Measurements from ENCODE around the gene WDR93. TPM values are rescaled to one million over a fixed set of nuclear protein-coding genes. Genes with fewer than 3 reads are reported as not detected.
A peak's percentile ranks its signal among the peaks of the same experiment; 100 is the strongest.

The WDR93 gene
- total RNA-seq, 2 donors from 2014 or later, result not detected

GRCh38 chr15:89657686-89658200, 32.9 kb upstream of the WDR93 start:
- DNase-seq (ENCODE audit: low spot score), result no peak
- H3K36me3 ChIP-seq, result no peaks in the 10 kb centered on the region

GRCh38 chr15:89659295-89659694, 31.3 kb upstream of the WDR93 start:
- TF ChIP-seq, protein P1, sequence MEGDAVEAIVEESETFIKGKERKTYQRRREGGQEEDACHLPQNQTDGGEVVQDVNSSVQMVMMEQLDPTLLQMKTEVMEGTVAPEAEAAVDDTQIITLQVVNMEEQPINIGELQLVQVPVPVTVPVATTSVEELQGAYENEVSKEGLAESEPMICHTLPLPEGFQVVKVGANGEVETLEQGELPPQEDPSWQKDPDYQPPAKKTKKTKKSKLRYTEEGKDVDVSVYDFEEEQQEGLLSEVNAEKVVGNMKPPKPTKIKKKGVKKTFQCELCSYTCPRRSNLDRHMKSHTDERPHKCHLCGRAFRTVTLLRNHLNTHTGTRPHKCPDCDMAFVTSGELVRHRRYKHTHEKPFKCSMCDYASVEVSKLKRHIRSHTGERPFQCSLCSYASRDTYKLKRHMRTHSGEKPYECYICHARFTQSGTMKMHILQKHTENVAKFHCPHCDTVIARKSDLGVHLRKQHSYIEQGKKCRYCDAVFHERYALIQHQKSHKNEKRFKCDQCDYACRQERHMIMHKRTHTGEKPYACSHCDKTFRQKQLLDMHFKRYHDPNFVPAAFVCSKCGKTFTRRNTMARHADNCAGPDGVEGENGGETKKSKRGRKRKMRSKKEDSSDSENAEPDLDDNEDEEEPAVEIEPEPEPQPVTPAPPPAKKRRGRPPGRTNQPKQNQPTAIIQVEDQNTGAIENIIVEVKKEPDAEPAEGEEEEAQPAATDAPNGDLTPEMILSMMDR (IDR thresholded peaks at IDR 0.05), result no peak
- ATAC-seq (ENCODE audit: insufficient number of reproducible peaks, low FRiP score, low read depth) (no peak), DNase-seq (ENCODE audit: low spot score) (no peak)
- Histone ChIP-seq H3K36me3 (no peaks in the 10 kb centered on the region), H3K4me1 (ENCODE audit: control insufficient read depth in 1 of 2, low read depth in 2 of 2) (peaks cover 18 to 25% of the 10 kb centered on the region in 2 donors), H3K27me3 (replicated peaks; ENCODE audit: insufficient read depth) (no peaks in the 10 kb centered on the region), H3K4me3 (no peak overlapping the region), H3K9me3 (no peaks in the 10 kb centered on the region), H3K27ac (no peak overlapping the region)

More at GRCh38 chr15:89657686-89658200, 32.9 kb upstream of the WDR93 start:
- TF ChIP-seq, protein P1 (IDR thresholded peaks at IDR 0.05), result no peak
- ATAC-seq (ENCODE audit: insufficient number of reproducible peaks, low FRiP score, low read depth), result no peak
- Histone ChIP-seq H3K27ac (no peak overlapping the region), H3K9me3 (no peaks in the 10 kb centered on the region), H3K4me3 (no peak overlapping the region), H3K4me1 (ENCODE audit: control insufficient read depth in 1 of 2, low read depth in 2 of 2) (peaks cover 12 to 27% of the 10 kb centered on the region in 2 donors), H3K27me3 (replicated peaks; ENCODE audit: insufficient read depth) (no peaks in the 10 kb centered on the region)

DNA sequence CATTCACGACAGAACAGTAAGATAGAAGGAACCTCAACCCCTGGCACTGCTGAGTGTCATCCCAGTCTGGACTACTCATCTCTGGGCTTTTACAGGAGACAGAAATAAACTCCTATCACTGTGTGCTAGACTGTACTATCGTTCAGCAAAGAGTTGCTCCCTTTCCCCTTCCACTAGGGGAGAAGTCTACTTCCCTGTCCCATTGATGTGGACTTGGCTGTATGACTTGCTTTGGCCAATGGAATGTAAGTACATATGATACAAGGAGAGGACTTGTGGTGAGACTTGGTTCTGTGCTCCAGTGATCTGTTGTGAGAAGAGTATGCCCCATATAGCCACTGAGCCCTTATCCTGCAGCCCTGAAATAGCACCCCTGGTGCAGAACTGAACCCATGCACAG, 30.1 kb upstream of the WDR93 start:
- ATAC-seq (ENCODE audit: insufficient number of reproducible peaks, low FRiP score, low read depth), result no peak
- TF ChIP-seq, protein P1 (IDR thresholded peaks at IDR 0.05), result no peak
- Histone ChIP-seq H3K4me3 (no peak overlapping the region), H3K9me3 (no peaks in the 10 kb centered on the region), H3K36me3 (no peaks in the 10 kb centered on the region), H3K4me1 (ENCODE audit: control insufficient read depth in 1 of 2, low read depth in 2 of 2) (peaks cover 13 to 33% of the 10 kb centered on the region in 2 donors), H3K27ac (no peak overlapping the region), H3K27me3 (replicated peaks; ENCODE audit: insufficient read depth) (no peaks in the 10 kb centered on the region)
- no peak for DNase-seq (ENCODE audit: low spot score)

DNA sequence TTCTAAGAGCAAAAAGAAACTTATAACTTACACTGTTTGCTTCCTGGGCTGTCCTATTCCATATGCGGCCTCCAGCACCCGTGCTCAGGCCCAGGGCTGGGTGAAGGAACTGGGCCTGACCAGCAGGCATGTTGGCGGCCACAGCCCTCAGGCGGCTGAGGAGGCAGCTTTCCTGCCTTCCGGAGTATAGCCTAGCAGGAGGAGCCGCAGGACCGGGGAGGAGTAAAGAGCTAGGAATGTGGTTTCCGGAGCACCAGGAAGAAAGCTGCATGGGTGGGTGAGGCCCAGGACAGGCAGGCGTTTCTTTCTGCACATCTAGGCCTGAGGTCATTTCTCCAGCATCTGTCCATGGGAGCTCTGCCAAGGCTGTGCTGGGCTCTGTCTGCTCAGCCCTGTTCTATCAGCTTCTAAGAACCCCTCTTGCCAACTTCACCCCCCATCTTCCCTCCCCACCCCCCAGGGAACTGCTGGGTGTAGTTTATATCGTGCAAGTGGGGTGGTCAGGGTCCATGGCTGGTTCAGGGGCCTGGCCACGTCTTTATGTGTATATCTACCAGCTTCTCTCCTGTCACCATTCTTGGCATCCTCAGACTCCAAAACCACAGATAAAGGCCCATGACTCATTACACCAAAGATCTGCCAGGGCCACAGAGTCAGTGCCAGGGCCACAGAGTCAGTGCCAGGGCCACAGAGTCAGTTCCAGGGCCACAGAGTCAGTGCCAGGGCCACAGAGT, 27.6 kb upstream of the WDR93 start:
- H3K4me1 ChIP-seq (ENCODE audit: control insufficient read depth in 1 of 2, low read depth in 2 of 2), result peaks cover 13 to 41% of the 10 kb centered on the region in 2 donors
- no peaks in the 10 kb centered on the region for H3K36me3 ChIP-seq
- H3K4me3 ChIP-seq, result peak overlapping the region; percentile 44
- peak overlapping the region; percentile 89 to 91 for H3K27ac ChIP-seq
- H3K27me3 ChIP-seq (replicated peaks; ENCODE audit: insufficient read depth), result no peaks in the 10 kb centered on the region
- peak; percentile 51 for DNase-seq (ENCODE audit: low spot score)
- H3K9me3 ChIP-seq, result no peaks in the 10 kb centered on the region
- peak; percentile 36 for ATAC-seq (ENCODE audit: insufficient number of reproducible peaks, low FRiP score, low read depth)
- TF ChIP-seq, protein P1 (IDR thresholded peaks at IDR 0.05), result peak; percentile 26

DNA sequence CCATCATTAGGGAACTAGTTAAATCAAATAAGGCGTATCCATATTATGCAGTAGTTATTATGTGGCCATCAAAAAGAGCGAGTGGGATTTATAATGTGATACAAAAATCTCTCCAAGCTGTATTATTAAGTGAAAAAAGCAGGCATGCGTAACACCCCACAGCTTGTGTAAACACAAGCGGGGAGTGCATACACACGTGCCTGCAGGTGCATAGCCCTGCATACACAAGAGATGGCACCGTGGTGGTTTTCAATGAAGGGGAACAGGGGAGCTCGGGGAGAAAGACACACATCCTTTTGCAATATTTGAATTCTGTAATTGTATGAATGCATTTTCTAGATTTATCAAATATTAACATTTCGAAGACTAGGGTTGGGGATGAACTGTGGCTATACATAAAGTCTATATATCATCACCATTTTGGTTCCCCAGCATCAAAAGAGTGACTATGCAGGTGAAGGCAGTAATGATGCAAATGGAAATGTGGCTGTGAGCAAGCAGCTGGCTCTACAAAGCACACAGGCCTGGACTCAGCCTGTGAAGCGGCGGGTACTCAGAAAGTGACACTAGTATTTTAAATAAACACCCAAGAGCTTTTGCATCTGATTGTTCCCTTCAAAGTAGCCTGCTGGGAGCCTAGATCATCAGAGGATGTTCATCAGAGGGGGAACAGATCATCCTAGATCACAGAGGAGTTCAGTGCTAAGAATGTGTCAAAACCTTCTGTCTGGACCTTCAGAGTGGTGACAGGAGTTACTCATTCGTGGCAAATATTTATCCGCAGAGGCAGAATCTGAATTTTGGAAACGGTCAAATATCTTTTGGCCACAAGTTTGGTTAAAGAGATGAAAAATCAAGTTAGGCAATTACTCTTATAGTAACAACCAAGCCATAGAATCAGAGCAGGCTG, 25.9 kb upstream of the WDR93 start:
- ATAC-seq (ENCODE audit: insufficient number of reproducible peaks, low FRiP score, low read depth) (no peak), DNase-seq (ENCODE audit: low spot score) (no peak)
- H3K27ac ChIP-seq, result peak overlapping the region; percentile 96
- peak overlapping the region; percentile 65 for H3K4me3 ChIP-seq
- H3K36me3 ChIP-seq, result no peaks in the 10 kb centered on the region
- H3K9me3 ChIP-seq, result no peaks in the 10 kb centered on the region
- TF ChIP-seq, protein P1 (IDR thresholded peaks at IDR 0.05), result no peak
- no peaks in the 10 kb centered on the region for H3K27me3 ChIP-seq (replicated peaks; ENCODE audit: insufficient read depth)
- H3K4me1 ChIP-seq (ENCODE audit: control insufficient read depth in 1 of 2, low read depth in 2 of 2), result peaks cover 13 to 41% of the 10 kb centered on the region in 2 donors

Data from thoracic aorta (tissue), 2 donors.